Testis (tissue), 3 donors: ENCODE measurements around the gene HHLA2. TPM values are rescaled to one million over a fixed set of nuclear protein-coding genes. Genes with fewer than 3 reads are reported as not detected.

Experiments used
- DNase-seq: peaks from one replicate; pipeline ENCODE4 v3.0.0-alpha.2; 2019
- H3K27ac ChIP-seq, 2 donors: fragments of 200-600 bp; sonication (generic); one replicate each; pipeline ENCODE4 v1.5.1; 2019
- H3K27me3 ChIP-seq: fragments of 200-600 bp; sonication (generic); one replicate; pipeline ENCODE4 v1.5.1; 2019
- H3K36me3 ChIP-seq: fragments of 200-600 bp; sonication (generic); one replicate; pipeline ENCODE4 v1.5.1; 2017; ENCODE audit warnings: low read depth; ENCODE audit errors: missing control alignments
- H3K4me1 ChIP-seq: fragments of 200-600 bp; sonication (generic); one replicate; pipeline ENCODE4 v1.5.1; 2019
- H3K4me3 ChIP-seq, 2 donors: fragments of 200-600 bp; sonication (generic); one replicate each; pipeline ENCODE4 v1.5.1; 2017 to 2019
- H3K9me3 ChIP-seq: fragments of 200-600 bp; sonication (generic); one replicate; pipeline ENCODE4 v1.5.1; 2017
- CTCF ChIP-seq, 3 experiments: fragments of 450-650 bp in 2 of 3; fragments of 200-600 bp in 1 of 3; sonication (generic) in 1 of 3; IDR thresholded peaks; one replicate each; pipeline ENCODE4 v1.5.1; 2016 to 2019; ENCODE audit warnings: antibody characterized with exemption in 3 of 3, mild to moderate bottlenecking in 2 of 3, moderate library complexity in 1 of 3
- POLR2A ChIP-seq: fragments of 450-650 bp; IDR thresholded peaks from one replicate; pipeline ENCODE4 v1.6.1; 2017; ENCODE audit warnings: antibody characterized with exemption, mild to moderate bottlenecking, moderate library complexity
- WGBS, 2 donors: methylation state at CpG; one replicate each; pipeline ENCODE4 v1.1.5; 2018; 5-methylcytosine and 5-hydroxymethylcytosine counted together
- intact Hi-C: fragments of 100-400 bp; cut with DNase I; formaldehyde crosslinking; loops from one replicate; pipeline ENCODE4 v1.15.1; 2023; ENCODE audit warnings: low total_unique reads
- polyA plus RNA-seq: library from polyadenylated mRNA; stranded (reverse); fragments of 350-450 nt; fragmentation: Illumina TruSeq; extraction: RNeasy Lipid Tissue Mini Kit (QIAGEN cat#74804); gene quantifications from one replicate; pipeline ENCODE4 v1.2.3, GENCODE V29; 2014; ENCODE audit warnings: low read depth, low replicate concordance; ENCODE audit not compliant: insufficient read depth
- total RNA-seq, 2 donors: library from RNA; depleted of rRNA; stranded (reverse); fragments of >200 nt; gene quantifications; one replicate each; pipeline ENCODE4 v1.2.3, GENCODE V29; 2016

The HHLA2 gene
- total and polyA plus RNA-seq, 3 donors from 2014 or later = 1.5 to 6.7 (median 5.2) TPM

- intact Hi-C loops = no loop called here
- no peaks in the 10 kb centered on the region for H3K9me3 ChIP-seq
- 96 to 100% methylated on average over 1 of the region's 1 CpG for WGBS, 2 donors
These were observed 100.0 kb downstream of the HHLA2 start for GRCh38 chr3:108396336-108396735.

GRCh38 chr3:108398510-108398909 lies 102.2 kb downstream of the HHLA2 start:
- intact Hi-C loops = no loop called here
- Histone ChIP-seq H3K27me3 (no peaks in the 10 kb centered on the region), H3K9me3 (no peaks in the 10 kb centered on the region), H3K4me1 (no peaks in the 10 kb centered on the region), H3K27ac (no peak overlapping the region), H3K4me3 (no peak overlapping the region), H3K36me3 (no peaks in the 10 kb centered on the region)
- TF ChIP-seq CTCF (IDR thresholded peaks at IDR 0.05) (no peak), POLR2A (no peak)
- 90 to 96% methylated on average over 6 of the region's 6 CpGs for WGBS, 2 donors
- no peak for DNase-seq

More at GRCh38 chr3:108396336-108396735, 100.0 kb downstream of the HHLA2 start:
- no peak overlapping the region for H3K4me3 ChIP-seq
- no peaks in the 10 kb centered on the region for H3K4me1 ChIP-seq
- no peaks in the 10 kb centered on the region for H3K27me3 ChIP-seq
- no peak for TF ChIP-seq CTCF (IDR thresholded peaks at IDR 0.05)
- no peak for TF ChIP-seq POLR2A
- no peak overlapping the region for H3K27ac ChIP-seq
- no peak for DNase-seq
- no peaks in the 10 kb centered on the region for H3K36me3 ChIP-seq

GRCh38 chr3:108401836-108402235 lies 105.5 kb downstream of the HHLA2 start:
- DNase-seq = no peak
- Histone ChIP-seq H3K36me3 (no peaks in the 10 kb centered on the region), H3K4me1 (no peaks in the 10 kb centered on the region), H3K9me3 (no peaks in the 10 kb centered on the region), H3K4me3 (no peak overlapping the region), H3K27ac (no peak overlapping the region), H3K27me3 (no peaks in the 10 kb centered on the region)
- intact Hi-C loops = no loop called here
- TF ChIP-seq CTCF (IDR thresholded peaks at IDR 0.05) (no peak), POLR2A (no peak)
- 92 to 93% methylated on average over 2 of the region's 2 CpGs for WGBS, 2 donors

GRCh38 chr3:108403198-108403597 lies 106.8 kb downstream of the HHLA2 start:
- intact Hi-C loops = no loop called here
- Histone ChIP-seq H3K9me3 (no peaks in the 10 kb centered on the region), H3K27ac (no peak overlapping the region), H3K36me3 (no peaks in the 10 kb centered on the region), H3K4me1 (no peaks in the 10 kb centered on the region), H3K27me3 (no peaks in the 10 kb centered on the region), H3K4me3 (no peak overlapping the region)
- DNase-seq = no peak
- 45 to 58% methylated on average over 1 of the region's 1 CpG for WGBS, 2 donors
- TF ChIP-seq POLR2A (no peak), CTCF (IDR thresholded peaks at IDR 0.05) (no peak)

GRCh38 chr3:108403686-108404345 lies 107.5 kb downstream of the HHLA2 start:
- no peak for DNase-seq
- TF ChIP-seq CTCF (IDR thresholded peaks at IDR 0.05) (no peak), POLR2A (no peak)
- WGBS, 2 donors = 65 to 75% methylated on average over 4 of the region's 4 CpGs
- no peaks in the 10 kb centered on the region for H3K27me3 ChIP-seq
- H3K4me1 ChIP-seq = no peaks in the 10 kb centered on the region
- H3K9me3 ChIP-seq = no peaks in the 10 kb centered on the region
- H3K27ac ChIP-seq = no peak overlapping the region
- H3K4me3 ChIP-seq = no peak overlapping the region
- intact Hi-C loops = no loop called here
- H3K36me3 ChIP-seq = no peaks in the 10 kb centered on the region
